ENCODE measurements around the gene PRKCB.

DNA sequence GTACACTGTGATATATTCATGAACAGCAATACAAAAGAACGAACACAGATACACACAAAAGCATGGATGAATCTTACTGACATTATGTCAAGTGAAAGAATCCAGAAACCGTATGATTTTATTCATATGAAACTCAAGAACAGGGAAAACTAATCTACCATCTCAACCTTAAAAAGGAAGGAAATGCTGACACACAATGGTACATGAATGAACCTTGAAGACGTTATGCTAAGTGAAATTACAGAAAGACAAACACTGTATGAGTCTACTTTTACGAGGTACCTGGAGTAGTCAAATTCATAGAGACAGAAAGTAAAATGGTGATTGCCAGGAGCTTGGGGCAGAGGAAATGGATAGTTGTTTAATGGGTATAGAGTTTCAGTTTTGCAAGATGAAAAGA, 8.7 kb upstream of the PRKCB start:
- TF ChIP-seq, protein P1, sequence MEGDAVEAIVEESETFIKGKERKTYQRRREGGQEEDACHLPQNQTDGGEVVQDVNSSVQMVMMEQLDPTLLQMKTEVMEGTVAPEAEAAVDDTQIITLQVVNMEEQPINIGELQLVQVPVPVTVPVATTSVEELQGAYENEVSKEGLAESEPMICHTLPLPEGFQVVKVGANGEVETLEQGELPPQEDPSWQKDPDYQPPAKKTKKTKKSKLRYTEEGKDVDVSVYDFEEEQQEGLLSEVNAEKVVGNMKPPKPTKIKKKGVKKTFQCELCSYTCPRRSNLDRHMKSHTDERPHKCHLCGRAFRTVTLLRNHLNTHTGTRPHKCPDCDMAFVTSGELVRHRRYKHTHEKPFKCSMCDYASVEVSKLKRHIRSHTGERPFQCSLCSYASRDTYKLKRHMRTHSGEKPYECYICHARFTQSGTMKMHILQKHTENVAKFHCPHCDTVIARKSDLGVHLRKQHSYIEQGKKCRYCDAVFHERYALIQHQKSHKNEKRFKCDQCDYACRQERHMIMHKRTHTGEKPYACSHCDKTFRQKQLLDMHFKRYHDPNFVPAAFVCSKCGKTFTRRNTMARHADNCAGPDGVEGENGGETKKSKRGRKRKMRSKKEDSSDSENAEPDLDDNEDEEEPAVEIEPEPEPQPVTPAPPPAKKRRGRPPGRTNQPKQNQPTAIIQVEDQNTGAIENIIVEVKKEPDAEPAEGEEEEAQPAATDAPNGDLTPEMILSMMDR (IDR thresholded peaks at IDR 0.05; ENCODE audit: poor library complexity), result no peak
- no peak for TF ChIP-seq EZH2 (IDR thresholded peaks at IDR 0.05; ENCODE audit: borderline replicate concordance)
- no peak for TF ChIP-seq EZH2phosphoT487 (IDR thresholded peaks at IDR 0.05; ENCODE audit: low read depth, severe bottlenecking, unreplicated experiment)
